ENCODE data around the gene ANO10.

DNA sequence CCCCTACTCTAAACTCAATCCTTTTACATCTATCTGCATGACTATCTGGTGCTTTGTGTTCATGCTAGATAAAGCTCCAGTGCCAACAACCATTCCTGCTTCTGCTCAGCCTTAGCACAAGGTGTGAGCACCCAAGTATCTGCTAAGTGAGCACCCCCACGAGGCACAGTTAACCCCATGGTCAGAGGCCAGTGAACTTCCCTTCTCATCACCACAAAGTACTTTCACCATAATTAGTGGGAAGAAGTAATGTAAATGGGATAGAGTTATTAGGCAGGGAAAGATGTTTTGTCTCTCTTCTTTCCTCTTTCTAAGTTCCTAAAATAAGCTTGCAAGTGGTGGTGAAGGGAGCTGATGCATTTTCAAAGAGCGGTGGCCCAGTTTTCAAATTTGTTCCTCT lies 96.4 kb downstream of the ANO10 start:
- TF ChIP-seq, protein P1, sequence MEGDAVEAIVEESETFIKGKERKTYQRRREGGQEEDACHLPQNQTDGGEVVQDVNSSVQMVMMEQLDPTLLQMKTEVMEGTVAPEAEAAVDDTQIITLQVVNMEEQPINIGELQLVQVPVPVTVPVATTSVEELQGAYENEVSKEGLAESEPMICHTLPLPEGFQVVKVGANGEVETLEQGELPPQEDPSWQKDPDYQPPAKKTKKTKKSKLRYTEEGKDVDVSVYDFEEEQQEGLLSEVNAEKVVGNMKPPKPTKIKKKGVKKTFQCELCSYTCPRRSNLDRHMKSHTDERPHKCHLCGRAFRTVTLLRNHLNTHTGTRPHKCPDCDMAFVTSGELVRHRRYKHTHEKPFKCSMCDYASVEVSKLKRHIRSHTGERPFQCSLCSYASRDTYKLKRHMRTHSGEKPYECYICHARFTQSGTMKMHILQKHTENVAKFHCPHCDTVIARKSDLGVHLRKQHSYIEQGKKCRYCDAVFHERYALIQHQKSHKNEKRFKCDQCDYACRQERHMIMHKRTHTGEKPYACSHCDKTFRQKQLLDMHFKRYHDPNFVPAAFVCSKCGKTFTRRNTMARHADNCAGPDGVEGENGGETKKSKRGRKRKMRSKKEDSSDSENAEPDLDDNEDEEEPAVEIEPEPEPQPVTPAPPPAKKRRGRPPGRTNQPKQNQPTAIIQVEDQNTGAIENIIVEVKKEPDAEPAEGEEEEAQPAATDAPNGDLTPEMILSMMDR (IDR thresholded peaks at IDR 0.05), result no peak
- TF ChIP-seq POLR2A (IDR thresholded peaks at IDR 0.05), result no peak

Data from thyroid gland (tissue), 4 donors.